HG03064 (cell line): ENCODE data around the gene TEX13C.
"Not testable (repeated sequence)": the region's sequence is repeated elsewhere in the genome, so short reads cannot be mapped to it uniquely, and the experiment has no call there.

Source experiments
- ATAC-seq: cut with Tn5 transposase; IDR thresholded peaks from one replicate; pipeline ENCODE4 v1.9.1; 2021; ENCODE audit warnings: low read depth; ENCODE audit not compliant: unreplicated experiment

The TEX13C gene

DNA sequence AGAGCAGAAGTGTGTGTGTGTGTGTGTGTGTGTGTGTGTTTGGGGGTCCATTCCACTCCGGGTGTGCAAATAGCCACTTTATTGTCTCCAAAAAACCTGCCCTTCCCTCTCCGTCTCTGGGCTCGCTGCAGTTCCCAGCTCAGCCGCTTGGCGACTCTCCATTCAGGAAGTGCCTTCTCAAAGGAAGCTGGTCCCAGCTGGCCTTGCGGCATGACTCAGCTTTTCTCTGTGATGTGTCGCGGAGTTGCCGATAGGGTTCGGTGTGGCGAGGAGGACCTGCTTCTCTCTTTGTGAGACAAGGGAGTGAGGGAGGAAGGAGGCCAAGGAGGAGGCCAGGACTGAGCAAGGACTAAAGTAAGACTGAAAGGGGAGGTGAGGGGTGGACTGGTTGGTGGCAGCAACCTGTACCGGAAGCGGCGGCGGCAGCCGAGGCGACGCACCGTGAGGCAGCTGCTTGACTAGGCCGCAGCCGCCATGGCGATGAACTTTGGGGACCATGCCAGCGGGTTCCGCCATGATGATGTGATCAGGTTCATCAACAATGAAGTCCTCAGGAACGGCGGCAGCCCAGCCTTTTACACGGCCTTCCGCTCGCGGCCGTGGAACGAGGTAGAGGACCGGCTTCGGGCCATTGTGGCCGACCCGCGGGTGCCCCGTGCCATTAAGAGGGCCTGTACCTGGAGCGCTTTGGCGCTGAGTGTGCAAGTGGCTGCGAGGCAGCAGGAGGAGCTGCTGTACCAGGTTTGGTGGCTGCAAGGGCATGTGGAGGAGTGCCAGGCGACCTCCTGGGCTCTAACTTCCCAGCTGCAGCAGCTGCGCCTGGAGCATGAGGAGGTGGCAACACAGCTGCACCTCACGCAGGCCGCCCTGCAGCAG, at the start of gene TEX13C:
Gene TEX13C (plus strand): TSS at position 226 of the 876 bp plus-strand sequence. CDS start 249 bp downstream, at position 475.
- ATAC-seq: no peak

DNA sequence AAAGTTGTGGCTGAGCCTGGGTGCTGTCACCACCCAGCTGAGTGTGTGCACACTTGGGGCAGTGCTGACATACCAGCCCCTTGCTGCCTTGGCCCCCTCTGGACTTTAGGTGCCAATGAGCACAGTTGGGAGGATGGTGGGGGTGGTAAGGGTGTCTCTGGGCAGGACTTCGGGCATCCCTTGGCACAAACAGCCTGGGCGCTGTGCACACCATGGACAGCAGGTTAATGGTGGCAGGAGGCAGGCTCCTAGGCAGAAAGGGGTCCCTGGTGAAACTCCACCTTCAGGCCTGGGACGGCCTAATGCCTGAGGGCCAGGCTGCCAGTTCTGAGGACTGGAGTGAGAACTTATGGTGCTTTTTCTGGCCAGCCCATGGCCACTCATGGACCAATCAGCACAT, 32.4 kb upstream of the TEX13C start:
- ATAC-seq: no peak

DNA sequence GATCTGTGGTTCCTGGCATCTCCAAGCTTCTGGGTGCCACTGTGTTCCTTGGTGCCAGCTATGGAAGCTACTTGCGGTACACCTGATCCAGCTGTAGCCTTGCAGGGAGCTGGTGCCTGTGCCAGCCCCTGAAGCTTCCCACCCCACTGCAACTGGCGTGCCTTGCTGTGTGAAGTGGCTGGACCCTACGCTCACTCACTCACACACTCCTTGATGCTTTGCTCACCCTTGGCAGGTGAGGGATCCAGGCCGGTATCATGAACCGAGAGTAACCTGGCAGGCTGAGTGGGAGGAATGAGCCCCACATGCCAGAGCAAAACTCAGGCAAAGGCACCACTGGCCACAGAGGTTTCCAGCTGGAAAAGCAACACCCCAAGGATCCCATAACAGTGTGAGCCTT, 31.3 kb upstream of the TEX13C start:
- ATAC-seq: no peak

DNA sequence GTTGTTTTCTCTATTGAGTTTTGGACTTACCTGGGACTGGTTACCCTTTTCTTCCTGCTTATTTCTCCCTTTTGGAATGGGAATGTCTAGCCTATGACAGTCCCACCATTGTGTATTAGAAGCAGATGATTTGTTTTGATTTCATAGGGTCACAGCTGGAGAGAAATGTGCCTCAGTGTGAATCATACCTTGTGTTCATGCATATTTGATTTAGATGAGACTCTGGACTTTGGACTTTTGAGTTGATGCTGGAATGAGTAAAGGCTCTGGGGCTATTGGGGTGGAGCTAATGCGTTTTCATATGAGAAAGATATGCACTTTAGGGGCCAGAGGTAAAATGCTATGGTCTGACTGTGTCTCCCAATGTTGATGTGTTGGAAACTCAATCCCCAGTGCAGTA, 30.5 kb upstream of the TEX13C start:
- no peak for ATAC-seq

DNA sequence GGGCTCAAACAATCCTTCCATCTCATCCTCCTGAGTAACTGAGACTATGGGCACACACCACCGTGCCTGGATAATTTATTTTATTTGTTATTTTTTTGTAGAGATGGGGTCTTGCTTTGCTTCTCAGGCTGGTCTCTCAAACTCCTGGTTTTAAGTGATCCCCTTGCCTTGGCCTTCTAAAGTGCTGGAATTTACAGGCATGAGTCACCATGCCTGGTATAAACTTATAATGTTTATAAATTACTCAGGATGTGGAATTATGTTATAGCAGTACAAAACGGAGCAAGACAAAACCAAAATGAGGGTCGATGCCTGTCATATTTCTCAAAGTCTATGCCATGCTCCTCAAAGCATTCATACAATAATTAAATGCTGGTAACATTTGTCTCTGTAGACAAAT, 29.8 kb upstream of the TEX13C start:
- no peak for ATAC-seq

DNA sequence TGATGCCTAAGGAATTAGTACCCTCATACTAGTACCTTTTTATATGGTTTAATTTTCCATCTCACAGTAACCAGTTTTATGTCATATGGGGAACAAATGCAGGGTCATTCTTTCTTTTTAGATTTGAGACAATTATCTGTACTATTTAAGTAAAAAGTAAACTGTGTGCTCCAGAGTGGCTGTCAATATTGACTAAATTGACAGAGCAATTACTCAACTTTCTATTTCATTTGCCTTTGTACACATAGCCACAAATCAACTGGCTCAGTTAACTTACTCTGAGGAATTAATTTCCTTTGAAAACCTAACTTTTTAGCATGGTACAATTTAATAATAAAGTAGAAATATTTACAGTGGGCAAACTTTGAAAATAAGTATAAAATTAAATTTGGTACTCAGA, 28.5 kb upstream of the TEX13C start:
- no peak for ATAC-seq

DNA sequence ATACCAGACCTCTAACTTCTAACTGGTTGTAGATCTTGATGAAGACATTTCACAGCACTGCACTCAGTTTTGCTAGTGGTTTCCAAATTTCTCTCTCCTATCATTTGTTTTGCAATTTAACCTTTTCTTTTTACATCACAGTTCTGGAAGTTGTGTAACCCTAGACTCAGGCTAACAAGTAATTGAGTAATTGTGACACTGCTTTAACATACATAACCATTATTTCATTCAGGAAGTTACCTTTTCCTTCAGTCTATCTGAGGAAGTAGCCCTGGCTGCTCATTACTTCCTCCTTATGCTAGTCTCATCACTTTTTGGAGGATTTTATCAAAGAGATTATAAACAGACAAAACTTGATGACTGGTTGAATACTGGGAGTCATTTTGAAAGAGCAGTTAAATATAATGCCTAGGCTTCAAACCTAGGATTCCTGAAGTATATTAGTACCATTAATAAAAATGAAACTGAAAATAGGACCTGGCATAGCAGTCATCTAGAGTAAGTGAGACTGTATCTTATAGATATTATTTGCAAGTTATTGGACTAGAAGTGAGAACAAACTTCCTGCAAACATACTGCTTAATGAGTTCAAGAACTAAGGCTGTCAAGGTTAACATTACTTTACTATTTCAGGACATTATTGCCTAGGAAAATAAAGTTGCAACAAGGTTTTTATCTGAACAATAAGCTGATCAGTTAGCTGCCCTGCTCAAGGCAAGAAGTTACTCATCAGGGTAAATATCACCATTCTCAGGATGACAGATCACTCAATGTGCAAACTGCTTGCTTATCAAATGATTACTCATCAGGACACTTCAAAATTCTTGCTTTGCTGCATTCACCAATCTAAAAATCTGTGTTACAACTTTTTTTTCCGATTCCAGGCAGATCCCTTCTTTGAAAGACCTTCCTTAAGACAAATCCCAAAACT, 25.6 kb upstream of the TEX13C start:
- peak; percentile 45 for ATAC-seq

DNA sequence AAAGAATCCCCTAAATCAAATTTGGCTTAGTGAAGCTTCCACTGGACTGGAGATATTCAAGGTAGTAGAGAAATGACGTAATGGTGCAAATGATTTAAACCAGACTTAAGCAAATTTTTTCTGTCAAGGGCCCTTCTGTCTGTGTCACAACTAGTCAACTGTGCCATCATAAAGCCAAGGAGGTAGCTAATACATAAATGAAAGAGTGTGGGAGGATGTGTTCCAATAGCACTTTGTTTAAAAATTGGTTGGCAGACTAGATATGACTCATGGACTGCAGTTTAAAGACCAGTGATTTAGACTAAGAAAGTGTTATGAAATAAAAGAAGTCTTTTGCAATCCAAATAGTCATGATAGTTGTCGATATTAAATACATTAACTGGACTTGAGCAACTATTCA, 24.3 kb upstream of the TEX13C start:
- peak; percentile 66 for ATAC-seq

DNA sequence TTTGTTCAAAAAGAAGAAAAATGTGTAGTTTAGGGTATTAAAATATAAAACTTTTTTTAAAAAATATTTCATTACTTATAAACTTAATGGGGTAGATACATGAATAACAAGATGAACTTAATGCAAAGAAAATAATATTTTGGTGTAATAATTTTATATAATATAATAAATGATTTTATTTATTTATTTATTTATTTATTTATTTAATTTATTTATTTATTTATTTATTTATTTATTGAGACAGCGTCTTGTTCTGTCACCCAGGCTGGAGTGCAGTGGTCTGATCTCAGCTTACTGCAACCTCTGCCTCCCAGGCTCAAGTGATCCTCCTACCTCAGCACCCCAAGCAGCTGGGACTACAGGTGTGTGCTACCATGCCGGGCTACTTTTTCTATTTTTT, 20.8 kb upstream of the TEX13C start:
- no peak for ATAC-seq

DNA sequence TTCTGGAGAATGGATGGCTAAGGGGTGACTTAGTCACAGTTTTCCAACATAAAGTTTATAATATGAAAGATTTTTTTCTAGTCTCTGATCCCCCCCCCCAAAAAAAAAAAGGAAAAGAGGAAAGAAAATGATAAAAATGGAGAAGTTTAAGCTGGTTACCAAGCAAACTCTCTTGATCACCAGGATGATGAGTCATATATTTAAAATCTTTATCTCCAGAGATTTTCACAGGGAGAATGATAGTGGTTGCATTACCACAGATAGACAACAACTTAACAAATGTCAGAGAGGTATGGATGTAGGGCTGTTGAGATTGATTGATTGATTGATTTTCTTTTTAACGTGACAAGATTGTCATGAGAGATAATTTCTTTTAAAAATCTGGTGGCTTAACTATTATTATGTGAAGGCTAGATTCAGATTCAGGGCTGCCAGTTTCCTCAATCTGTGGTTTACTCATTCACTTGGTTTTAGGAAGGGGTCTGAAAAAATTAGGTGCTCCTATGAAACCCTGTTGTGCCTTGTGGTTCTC, 13.3 kb upstream of the TEX13C start:
- ATAC-seq: no peak

DNA sequence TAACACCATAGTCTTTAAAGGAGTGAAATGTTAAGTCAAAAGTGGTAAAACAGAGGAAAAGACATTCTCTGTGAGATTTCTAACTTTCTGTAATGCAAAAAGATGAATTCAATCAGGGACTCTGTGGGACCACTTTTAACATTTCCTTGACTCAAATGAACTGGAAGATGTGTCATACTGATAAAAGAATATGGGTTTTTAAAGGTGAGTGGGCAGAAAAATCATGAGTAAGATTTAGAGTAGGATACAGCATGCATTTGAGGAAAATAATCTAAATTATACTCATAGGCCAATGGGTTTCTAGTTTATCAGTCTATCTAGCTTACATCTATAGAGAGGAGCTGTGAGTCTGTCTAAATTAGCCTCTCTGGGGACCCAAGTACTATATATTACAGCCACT, 11.0 kb upstream of the TEX13C start:
- no peak for ATAC-seq

DNA sequence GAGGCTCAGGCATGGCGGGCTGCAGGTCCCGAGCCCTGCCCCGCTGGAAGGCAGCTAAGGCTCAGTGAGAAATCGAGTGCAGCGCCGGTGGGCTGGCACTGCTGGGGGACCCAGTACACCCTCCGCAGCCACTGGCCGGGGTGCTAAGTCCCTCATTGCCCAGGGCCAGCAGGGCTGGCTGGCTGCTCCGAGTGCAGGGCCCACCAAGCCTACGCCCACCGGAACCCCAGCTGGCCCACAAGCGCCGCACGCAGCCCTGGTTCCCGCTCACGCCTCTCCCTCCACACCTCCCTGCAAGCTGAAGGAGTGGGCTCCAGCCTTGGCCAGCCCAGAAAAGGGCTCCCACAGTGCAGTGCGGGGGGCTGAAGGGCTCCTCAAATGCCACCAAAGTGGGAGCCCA, 505 bp upstream of the TEX13C start:
- ATAC-seq: not testable (repeated sequence)

DNA sequence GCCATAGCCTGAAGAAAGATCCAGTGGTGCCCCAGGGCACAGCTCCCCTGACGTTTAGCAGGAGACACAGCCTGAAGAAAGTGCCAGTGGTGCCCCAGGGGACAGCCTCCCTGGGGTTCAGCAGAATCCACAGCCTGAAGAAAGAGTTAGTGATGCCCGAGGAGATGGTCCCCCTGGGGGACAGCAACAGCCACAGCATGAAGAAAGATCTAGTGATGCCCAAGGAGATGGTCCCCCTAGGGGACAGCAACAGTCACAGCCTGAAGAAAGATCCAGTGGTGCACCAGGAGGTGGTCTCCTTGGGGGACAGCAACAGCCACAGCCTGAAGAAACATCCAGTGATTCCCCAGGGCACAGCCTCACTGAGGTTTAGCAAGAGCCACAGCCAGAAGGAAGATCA, 2.8 kb downstream of the TEX13C start:
- no peak for ATAC-seq

DNA sequence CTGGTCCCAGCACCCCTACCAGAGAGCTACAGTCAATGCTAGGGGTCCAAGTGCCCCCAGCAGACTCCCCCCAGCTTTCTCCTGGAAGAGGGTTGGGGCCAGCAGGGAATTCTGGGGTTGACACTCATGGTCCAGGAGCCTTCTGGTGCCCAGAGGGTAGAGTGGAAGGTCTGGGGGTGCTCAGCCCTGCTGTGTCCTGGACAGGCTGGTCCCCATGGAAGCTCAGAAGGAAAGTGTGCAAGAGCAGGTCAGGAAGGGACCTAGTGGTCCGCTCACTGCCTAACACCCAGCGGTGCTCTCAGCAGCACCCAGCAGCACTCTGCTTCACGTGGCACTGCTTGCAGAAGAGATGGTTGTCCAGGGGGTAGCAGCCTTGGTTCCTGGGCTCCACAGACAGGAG, 6.9 kb downstream of the TEX13C start:
- ATAC-seq: no peak

DNA sequence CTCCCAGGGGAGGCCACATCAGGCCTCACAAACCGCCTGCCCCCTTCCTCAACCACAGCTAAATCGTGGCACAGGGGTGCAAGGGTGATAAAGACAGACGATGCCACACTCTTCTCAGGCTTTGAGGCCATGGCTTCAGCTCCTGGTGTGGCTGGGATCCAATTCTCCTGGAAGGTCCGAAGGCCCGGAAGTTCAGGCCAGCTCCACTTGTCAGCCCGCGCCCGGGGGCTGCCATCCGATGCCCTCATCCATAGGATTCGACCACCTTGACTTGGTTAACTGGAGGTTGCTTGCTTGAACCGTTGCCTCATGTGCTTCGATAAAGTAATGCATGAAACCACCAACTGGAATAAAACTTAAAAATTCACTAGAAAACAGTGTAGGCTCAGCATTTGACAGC, 8.2 kb downstream of the TEX13C start:
- ATAC-seq: no peak

DNA sequence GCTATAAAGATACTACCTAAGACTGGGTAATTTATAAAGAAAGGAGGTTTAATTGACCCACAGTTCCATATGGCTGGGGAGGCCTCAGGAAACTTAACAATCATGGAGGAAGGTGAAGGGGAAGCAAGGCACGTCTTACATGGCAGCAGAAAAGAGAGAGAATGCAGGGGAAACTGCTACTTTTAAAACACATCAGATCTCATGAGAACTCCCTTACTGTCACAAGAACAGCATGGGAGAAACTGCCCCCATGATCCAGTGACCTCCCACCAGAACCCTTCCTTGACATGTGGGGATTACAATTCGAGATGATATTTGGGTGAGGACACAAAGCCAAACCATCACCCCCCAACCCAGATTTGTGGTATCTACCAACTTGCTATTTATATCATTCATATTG, 13.9 kb downstream of the TEX13C start:
- ATAC-seq: no peak

DNA sequence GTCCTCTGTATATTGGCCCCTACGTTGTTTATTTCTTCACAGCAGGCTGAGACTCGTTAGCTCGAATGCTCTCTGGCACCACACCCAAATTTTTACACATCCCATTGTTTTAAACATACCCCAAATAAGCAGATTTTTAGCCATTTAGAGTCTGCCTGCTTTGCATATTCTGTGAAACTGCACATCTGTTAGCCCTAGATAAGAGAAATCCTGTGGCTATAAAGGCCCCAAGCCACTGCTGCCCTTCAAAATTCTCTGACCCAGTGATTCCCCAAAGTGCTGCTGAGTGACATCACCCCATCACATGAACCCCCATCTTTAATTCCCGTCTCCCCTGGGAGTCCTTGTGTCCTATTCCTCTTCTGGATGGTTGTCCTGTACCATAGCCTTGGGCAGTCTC, 20.8 kb downstream of the TEX13C start:
- no peak for ATAC-seq

DNA sequence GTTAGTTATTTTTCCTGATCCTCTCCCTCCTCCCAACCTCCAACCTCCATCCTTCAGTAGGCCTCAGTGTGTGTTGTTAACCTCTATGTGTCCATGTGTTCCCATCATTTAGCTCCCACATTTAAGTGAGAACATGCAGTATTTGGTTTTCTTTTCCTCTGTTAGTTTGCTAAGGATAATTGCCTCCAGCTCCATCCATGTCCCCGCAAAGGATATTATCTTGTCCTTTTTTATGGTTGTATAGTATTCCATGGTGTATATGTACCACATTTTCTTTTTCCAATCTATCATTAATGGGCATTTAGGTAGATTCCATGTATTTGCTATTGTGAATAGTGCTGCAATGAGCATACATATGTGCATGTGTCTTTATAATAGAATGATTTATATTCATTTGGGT, 54.5 kb downstream of the TEX13C start:
- no peak for ATAC-seq
